ENCODE results near the gene DST.

GRCh38 chr6:56555438-56555872 lies 87.2 kb downstream of the DST start:
- TF ChIP-seq SP1 (CRISPR knock-in tag; conservative IDR thresholded peaks at IDR 0.05) = no peak
- no peak for TF ChIP-seq ATF6 (CRISPR knock-in tag; IDR thresholded peaks at IDR 0.05)
- no peak for TF ChIP-seq CTCF (IDR thresholded peaks at IDR 0.05)
- TF ChIP-seq MAX (CRISPR knock-in tag; IDR thresholded peaks at IDR 0.05) = no peak
- TF ChIP-seq ZNF317 (CRISPR knock-in tag; IDR thresholded peaks at IDR 0.05; ENCODE audit: borderline replicate concordance, low read depth) = no peak
- TF ChIP-seq ATF1 (CRISPR knock-in tag; IDR thresholded peaks at IDR 0.05) = no peak

All from WTC11 (cell line).